GDM1 (cell line): ENCODE results near the gene CARD8.
"Not testable (repeated sequence)": the region's sequence is repeated elsewhere in the genome, so short reads cannot be mapped to it uniquely, and the experiment has no call there.

Experiments
- DNase-seq: peaks from one replicate; lab custom pipeline; 2025; lab: John Stamatoyannopoulos, UW

CARD8 gene, protein sequence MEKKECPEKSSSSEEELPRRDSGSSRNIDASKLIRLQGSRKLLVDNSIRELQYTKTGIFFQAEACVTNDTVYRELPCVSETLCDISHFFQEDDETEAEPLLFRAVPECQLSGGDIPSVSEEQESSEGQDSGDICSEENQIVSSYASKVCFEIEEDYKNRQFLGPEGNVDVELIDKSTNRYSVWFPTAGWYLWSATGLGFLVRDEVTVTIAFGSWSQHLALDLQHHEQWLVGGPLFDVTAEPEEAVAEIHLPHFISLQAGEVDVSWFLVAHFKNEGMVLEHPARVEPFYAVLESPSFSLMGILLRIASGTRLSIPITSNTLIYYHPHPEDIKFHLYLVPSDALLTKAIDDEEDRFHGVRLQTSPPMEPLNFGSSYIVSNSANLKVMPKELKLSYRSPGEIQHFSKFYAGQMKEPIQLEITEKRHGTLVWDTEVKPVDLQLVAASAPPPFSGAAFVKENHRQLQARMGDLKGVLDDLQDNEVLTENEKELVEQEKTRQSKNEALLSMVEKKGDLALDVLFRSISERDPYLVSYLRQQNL

DNA sequence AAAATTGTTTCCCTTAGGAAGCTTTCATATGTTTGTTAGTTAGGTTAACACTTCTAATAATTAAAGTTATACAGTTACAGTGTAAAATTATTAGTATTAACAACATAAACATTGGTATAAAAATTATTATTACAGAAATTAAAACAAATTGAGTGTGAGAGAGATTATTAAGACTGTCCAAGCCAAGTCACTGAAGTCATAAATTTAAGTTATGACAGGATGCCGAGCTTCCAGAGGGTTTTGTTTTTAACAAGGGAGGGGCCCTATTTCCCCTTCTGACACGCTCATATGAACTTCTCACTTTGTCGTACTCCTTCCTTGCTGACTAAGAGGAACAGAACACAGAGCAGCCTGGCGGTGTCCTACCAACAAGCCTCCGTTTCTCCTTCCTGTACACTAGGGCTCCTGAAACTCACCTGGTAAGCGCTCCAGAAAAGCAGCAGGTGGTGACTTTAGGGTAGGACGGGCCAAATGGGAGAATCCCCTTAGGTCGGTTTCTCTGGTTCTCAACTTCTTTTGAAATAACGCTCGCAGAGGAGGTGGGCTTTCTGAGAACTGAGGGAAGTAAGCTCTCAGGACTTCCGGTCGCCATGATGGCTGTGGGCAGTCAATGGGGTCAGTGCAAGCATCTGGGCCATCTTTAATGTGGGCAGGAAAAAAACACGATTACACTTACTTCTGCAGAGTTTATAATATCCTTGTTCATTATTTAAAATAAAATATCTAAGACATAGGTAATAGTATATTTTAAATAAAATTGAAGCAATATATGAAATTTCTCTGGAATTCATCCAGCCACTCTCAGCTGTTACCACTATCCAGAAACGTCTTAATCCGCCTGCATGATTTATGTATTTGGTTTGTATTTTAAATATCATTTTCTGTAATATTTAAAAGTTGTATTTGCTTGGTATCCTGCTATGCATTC lies at the start of gene CARD8:
Gene CARD8 (minus strand): TSS at position 537 of the 928 bp plus-strand sequence. CDS start 14,892 bp downstream, outside the sequence.
- DNase-seq, result peak; percentile 89

DNA sequence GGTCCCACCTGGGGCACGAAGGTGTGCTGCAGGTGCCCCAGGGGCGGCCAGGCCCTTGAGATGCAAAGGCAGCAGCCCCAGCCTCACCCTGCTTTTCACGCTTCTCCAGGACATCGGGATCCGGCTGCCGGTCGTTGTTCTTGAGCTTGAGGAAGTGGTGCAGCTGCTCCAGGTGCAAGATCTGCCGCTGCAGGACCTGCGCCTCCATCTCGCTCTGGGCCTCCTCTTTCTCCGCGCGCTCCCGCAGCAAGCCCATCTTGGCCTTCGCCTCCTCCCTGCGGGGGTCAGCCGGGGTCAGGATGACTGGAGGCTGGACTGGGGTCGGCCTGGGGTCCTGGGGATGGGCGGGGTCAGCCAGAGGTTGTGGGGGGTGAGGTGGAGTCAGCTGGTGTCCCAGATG lies 48.2 kb upstream of the CARD8 start:
- no peak for DNase-seq

GRCh38 chr19:48303367-48303766 lies 47.7 kb upstream of the CARD8 start:
- DNase-seq, result no peak

GRCh38 chr19:48302600-48302959 lies 46.9 kb upstream of the CARD8 start:
- DNase-seq, result no peak

- no peak for DNase-seq
Measured at GRCh38 chr19:48301886-48302599, 46.3 kb upstream of the CARD8 start.

GRCh38 chr19:48297975-48298374 lies 42.3 kb upstream of the CARD8 start:
- no peak for DNase-seq

DNA sequence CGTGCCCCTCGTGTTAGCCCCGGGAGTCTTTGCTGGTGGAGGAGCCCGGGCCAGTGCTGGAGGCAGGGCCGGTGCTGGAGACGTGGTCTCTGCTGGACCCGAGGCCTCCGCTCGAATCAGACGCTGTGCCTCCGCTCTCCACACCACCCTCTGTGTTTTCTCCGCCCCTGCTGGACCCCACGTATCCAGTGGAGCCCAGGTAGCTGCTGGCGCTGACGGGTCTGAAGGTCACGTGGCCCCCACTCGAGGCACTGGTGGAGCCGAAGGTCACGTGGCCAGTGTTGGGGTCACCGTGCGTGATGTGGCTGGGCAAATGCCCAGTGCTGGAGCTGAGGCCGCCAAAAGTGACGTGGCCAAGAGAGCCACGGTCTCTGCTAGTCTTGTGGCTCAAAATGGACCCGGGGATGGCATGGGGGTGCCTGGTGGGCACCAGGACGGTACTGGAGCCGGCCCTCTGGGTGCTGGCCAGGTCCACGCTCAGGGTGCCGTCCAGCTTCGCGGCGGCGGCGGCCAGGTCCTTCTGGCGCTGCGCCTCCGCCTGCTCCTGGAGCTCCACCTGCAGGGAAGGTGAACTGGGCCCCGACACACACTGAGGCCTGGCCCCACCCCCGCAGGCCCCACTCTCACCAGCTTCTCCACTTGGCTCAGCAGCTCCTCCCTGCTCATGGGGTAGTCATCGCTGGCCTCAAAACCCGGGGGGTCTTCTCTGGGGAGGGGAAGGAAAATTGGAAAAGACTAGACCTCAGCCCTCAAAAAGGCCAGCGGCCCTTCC lies 41.4 kb upstream of the CARD8 start:
- DNase-seq, result no peak

DNA sequence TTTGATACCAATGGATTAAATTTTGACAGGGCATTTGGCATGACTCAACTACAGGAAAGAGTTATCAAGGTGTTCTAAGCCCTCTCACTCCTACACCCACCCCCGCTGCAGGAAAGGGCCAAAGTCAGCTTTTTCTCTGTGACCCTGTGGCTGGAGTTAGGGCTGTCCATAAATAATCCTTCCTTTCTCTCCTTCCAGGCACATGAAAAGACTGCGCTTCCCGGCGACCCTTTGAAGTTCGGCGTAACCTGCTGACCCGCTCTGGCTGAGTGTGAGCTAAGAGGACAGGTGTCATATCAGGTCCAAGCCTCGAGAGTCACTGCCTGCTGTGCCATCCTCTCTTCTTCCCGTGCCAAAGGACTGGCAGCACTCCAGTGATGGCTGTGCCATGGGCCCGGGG lies 39.7 kb upstream of the CARD8 start:
- no peak for DNase-seq

DNA sequence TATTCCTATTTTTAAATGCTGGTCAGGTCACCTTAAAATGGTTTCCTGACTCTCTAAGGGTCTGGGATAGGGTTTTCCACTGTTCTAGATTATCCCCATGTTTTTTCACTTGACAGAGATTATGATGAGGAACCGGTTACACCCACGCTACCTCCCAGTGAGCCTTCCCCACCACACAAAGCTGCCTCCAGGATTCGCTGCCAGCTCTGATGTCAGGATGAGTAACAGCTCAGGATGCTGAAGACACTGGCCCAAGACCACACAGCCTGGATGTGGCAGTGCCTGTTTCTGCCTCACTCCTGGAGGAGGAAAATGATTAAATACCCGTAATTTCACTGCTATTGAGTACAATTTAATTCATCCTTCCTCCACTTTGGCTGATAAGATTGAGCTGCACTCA lies 37.1 kb upstream of the CARD8 start:
- DNase-seq, result no peak

DNA sequence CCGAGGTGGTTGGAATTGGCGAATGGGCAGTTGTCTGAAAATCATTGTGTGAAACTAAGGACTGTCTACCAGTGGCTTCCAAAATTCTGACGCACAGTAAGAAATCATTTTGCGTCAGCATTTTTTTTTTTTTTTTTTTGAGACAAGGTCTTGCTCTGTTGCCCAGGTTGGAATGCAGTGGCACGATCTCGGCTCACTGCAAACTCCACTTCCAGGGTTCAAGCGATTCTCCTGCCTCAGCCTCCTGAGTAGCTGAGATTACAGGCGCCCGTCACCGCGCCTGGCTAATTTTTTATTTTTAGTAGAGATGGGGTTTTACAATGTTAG lies 35.7 kb upstream of the CARD8 start:
- DNase-seq, result not testable (repeated sequence)

DNA sequence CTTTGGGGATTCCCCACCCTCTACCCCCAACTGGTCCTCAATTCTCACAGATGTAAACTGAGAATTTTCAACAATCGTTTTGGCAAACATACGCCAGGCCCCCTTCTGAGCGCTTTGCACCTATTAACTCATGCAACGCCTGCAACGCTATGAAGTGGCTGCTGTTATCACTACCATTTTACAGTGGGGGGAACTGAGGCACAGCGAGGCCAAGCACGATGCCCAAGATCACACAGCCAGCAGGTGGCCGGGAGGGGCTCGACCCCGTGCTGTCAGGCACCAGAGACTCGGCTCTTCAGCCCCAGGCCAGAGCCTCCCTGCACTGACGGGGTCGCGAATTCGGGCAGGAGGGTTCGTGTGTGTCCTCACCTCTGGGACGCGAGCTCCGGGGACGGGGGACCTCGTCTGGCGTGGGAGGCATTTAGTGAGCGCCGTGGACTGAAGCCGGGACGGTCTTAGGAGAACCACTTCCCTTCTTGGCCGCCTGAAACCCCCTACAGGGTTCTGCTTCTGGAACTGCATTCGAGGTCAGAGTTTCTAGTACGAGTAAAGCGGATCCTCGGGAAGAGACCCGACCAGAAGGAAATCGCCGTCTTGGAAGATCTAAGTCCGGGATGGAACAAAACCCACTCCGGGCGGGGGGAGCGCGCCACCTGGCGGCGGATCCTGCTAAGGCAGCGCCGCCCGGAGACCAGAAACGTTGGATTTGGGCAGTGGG lies 35.2 kb upstream of the CARD8 start:
- DNase-seq, result peak; percentile 12

DNA sequence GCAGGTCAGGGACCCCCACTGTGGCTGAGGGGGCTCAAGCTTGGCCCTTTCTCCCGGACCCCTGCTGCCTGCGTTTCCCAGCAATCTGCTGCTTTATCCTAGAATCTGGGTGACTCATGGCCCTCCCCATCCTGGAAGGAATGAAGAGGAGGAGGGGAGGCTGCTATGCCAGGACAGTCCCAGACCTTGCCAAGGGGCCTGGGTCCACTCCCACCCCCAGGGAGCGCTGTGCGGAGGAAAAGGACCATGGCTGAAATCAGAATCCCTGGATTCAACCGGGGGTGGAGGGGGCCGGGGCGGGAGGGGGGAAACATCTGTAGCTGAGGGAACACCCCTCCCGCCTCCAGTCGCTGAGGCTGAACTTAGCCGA lies 34.7 kb upstream of the CARD8 start:
- no peak for DNase-seq

DNA sequence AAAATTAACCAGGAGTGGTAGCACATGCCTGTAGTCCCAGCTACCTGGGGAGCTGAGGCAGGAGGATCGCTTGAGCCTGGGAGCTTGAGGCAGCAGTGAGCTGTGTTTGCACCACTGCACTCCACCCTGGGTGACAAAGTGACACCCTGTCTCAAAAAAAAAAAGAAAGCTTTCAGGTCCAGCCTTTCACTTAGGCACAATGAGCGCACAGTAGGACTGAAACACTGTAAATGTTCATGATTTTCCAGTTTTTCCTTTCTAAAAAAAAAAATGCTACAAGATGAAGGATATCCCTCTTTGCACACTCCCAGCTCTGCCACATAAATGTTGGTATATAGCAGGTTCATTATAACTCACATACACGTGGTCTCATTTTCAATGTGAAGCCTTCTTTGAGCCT lies 32.0 kb upstream of the CARD8 start:
- no peak for DNase-seq

GRCh38 chr19:48284896-48285295 lies 29.2 kb upstream of the CARD8 start:
- no peak for DNase-seq

GRCh38 chr19:48283908-48284307 lies 28.2 kb upstream of the CARD8 start:
- DNase-seq, result no peak

GRCh38 chr19:48279747-48280146 lies 24.0 kb upstream of the CARD8 start:
- no peak for DNase-seq

- no peak for DNase-seq
Measured at GRCh38 chr19:48274938-48275337, 19.2 kb upstream of the CARD8 start.

- DNase-seq, result no peak
Measured at GRCh38 chr19:48274173-48274572, 18.5 kb upstream of the CARD8 start.

DNA sequence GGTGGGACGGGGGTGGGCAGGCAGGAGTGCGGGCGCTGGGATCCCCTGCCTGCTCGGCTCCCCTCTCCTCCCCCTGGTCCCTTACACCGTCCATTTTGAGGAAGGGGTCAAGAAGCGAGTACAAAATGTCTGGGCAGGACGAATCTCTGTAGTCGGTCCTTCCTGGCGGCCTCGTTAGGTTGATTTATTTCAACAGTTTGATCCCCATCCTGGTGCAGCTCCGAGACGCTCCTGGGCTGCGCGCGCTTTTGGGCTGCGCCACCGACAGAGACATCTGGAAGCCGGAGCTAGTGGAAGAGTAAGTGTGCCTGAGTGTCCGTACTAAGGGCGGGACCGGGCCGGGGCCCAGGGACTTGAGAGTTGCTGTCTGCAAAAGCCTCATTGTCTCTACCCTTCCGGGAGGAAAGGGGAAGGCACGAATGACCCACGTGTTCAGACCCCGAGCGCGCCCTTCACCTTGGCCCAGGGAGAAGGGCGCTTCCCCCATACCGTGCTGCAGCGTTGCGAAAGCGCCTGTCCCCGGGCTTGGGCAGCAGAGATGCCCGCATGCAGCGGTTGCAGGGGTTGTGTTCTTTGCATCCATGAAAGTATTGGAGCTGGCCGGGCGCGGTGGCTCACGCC lies 15.9 kb upstream of the CARD8 start:
- no peak for DNase-seq

GRCh38 chr19:48269617-48270026 lies 13.9 kb upstream of the CARD8 start:
- not testable (repeated sequence) for DNase-seq
